Upper lobe of left lung (tissue), 4 donors: ENCODE measurements around the gene RPA1.

Experiments
- CTCF ChIP-seq, 6 experiments: fragments of 450-650 bp in 4 of 6; fragments of 200-600 bp in 2 of 6; sonication (generic) in 2 of 6; IDR thresholded peaks; one replicate each; pipeline ENCODE4 v1.5.1; 2016 to 2019; ENCODE audit warnings: antibody characterized with exemption in 6 of 6
- POLR2A ChIP-seq, 4 donors: fragments of 450-650 bp; IDR thresholded peaks; one replicate each; pipeline ENCODE4 v1.5.1; 2016 to 2017; ENCODE audit warnings: antibody characterized with exemption in 4 of 4, mild to moderate bottlenecking in 2 of 4
- POLR2AphosphoS5 ChIP-seq, 2 donors: sonication (generic); formaldehyde crosslinking; IDR thresholded peaks; one replicate each; pipeline ENCODE4 v1.5.1; 2017; ENCODE audit warnings: antibody characterized with exemption in 2 of 2

GRCh38 chr17:1899403-1900000 lies 69.7 kb downstream of the RPA1 start:
- TF ChIP-seq CTCF (IDR thresholded peaks at IDR 0.05) (peak in 1 of 6 experiments; percentile 20), POLR2A (IDR thresholded peaks at IDR 0.05) (no peak), POLR2AphosphoS5 (IDR thresholded peaks at IDR 0.05) (no peak)
